ENCODE measurements around the gene ADNP2. TPM values are rescaled to one million over a fixed set of nuclear protein-coding genes. Genes with fewer than 3 reads are reported as not detected.

The ADNP2 gene
- total and polyA plus RNA-seq, 2 experiments from 2014 or later, result 19.3 to 66.4 TPM

- peaks cover 3% of the 10 kb centered on the region; the same call in 2 of the 3 replicates for H3K4me1 Mint-ChIP-seq
- no peak for ATAC-seq
- H3K9me2 ChIP-seq (ENCODE audit: insufficient read depth), result no peaks in the 10 kb centered on the region
- no peak overlapping the region for H3K27ac ChIP-seq (ENCODE audit: low read depth)
- H3K27me3 Mint-ChIP-seq (ENCODE audit: insufficient read depth, low read depth, poor library complexity), result peaks cover 8% of the 10 kb centered on the region
- no peaks in the 10 kb centered on the region for H3K36me3 Mint-ChIP-seq (ENCODE audit: low read depth)
- TF ChIP-seq, protein P1, sequence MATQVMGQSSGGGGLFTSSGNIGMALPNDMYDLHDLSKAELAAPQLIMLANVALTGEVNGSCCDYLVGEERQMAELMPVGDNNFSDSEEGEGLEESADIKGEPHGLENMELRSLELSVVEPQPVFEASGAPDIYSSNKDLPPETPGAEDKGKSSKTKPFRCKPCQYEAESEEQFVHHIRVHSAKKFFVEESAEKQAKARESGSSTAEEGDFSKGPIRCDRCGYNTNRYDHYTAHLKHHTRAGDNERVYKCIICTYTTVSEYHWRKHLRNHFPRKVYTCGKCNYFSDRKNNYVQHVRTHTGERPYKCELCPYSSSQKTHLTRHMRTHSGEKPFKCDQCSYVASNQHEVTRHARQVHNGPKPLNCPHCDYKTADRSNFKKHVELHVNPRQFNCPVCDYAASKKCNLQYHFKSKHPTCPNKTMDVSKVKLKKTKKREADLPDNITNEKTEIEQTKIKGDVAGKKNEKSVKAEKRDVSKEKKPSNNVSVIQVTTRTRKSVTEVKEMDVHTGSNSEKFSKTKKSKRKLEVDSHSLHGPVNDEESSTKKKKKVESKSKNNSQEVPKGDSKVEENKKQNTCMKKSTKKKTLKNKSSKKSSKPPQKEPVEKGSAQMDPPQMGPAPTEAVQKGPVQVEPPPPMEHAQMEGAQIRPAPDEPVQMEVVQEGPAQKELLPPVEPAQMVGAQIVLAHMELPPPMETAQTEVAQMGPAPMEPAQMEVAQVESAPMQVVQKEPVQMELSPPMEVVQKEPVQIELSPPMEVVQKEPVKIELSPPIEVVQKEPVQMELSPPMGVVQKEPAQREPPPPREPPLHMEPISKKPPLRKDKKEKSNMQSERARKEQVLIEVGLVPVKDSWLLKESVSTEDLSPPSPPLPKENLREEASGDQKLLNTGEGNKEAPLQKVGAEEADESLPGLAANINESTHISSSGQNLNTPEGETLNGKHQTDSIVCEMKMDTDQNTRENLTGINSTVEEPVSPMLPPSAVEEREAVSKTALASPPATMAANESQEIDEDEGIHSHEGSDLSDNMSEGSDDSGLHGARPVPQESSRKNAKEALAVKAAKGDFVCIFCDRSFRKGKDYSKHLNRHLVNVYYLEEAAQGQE (IDR thresholded peaks at IDR 0.05; ENCODE audit: unreplicated experiment), result no peak
- TF ChIP-seq EZH2phosphoT487 (IDR thresholded peaks at IDR 0.05; ENCODE audit: unreplicated experiment), result no peak
- no peak for TF ChIP-seq ZNF114 (CRISPR knock-in tag; IDR thresholded peaks at IDR 0.05)
- TF ChIP-seq NANOG (IDR thresholded peaks at IDR 0.05; ENCODE audit: borderline replicate concordance), result no peak
- TF ChIP-seq EZH2 (IDR thresholded peaks at IDR 0.05; ENCODE audit: low read depth, unreplicated experiment), result no peak
- no peak for TF ChIP-seq STAT1 (IDR thresholded peaks at IDR 0.05; ENCODE audit: unreplicated experiment)
- no peak for TF ChIP-seq CREB1 (CRISPR knock-in tag; IDR thresholded peaks at IDR 0.05; ENCODE audit: low read depth)
- TF ChIP-seq JUNB (IDR thresholded peaks at IDR 0.05; ENCODE audit: unreplicated experiment), result no peak
- no peak overlapping the region for H3K4me3 Mint-ChIP-seq
- H3K9me3 Mint-ChIP-seq, result no peaks in the 10 kb centered on the region
- H3K4me2 ChIP-seq, result no peak overlapping the region
- no peaks in the 10 kb centered on the region for H3K4me1 ChIP-seq (ENCODE audit: insufficient read depth)
- no peaks in the 10 kb centered on the region for H3K27me3 ChIP-seq (ENCODE audit: insufficient read depth)
- DNase-seq (ENCODE audit: low spot score), result no peak
- no peaks in the 10 kb centered on the region for H3K36me3 ChIP-seq (ENCODE audit: insufficient read depth)
- H3K79me2 ChIP-seq (replicated peaks; ENCODE audit: insufficient read depth), result no peaks in the 10 kb centered on the region
- H4K20me1 ChIP-seq (replicated peaks; ENCODE audit: insufficient read depth), result no peaks in the 10 kb centered on the region
- no peaks in the 10 kb centered on the region for H3F3A ChIP-seq (replicated peaks; ENCODE audit: low read depth)
- H3K4me3 ChIP-seq, result no peak overlapping the region
- no peak overlapping the region for H2AFZ ChIP-seq
- no peak overlapping the region for H3K27ac Mint-ChIP-seq
Observed at GRCh38 chr18:80172056-80172455, 63.0 kb downstream of the ADNP2 start.

- no peak overlapping the region for H3K4me2 ChIP-seq
- H2AFZ ChIP-seq, result no peak overlapping the region
- no peak overlapping the region for H3K4me3 ChIP-seq
- Mint-ChIP-seq H3K4me1 (peaks cover 3% of the 10 kb centered on the region; the same call in 2 of the 3 replicates), H3K27me3 (ENCODE audit: insufficient read depth, low read depth, poor library complexity) (peaks cover 8% of the 10 kb centered on the region), H3K4me3 (no peak overlapping the region), H3K27ac (no peak overlapping the region), H3K36me3 (ENCODE audit: low read depth) (no peaks in the 10 kb centered on the region), H3K9me3 (no peaks in the 10 kb centered on the region)
- ATAC-seq (no peak), DNase-seq (ENCODE audit: low spot score) (no peak)
- H3K36me3 ChIP-seq (ENCODE audit: insufficient read depth), result no peaks in the 10 kb centered on the region
- no peaks in the 10 kb centered on the region for H3F3A ChIP-seq (replicated peaks; ENCODE audit: low read depth)
- H3K79me2 ChIP-seq (replicated peaks; ENCODE audit: insufficient read depth), result no peaks in the 10 kb centered on the region
- H3K4me1 ChIP-seq (ENCODE audit: insufficient read depth), result no peaks in the 10 kb centered on the region
- no peaks in the 10 kb centered on the region for H3K27me3 ChIP-seq (ENCODE audit: insufficient read depth)
- no peaks in the 10 kb centered on the region for H3K9me2 ChIP-seq (ENCODE audit: insufficient read depth)
- H3K27ac ChIP-seq (ENCODE audit: low read depth), result no peak overlapping the region
- H4K20me1 ChIP-seq (replicated peaks; ENCODE audit: insufficient read depth), result no peaks in the 10 kb centered on the region
- no peak for TF ChIP-seq NANOG (IDR thresholded peaks at IDR 0.05; ENCODE audit: borderline replicate concordance)
- no peak for TF ChIP-seq JUNB (IDR thresholded peaks at IDR 0.05; ENCODE audit: unreplicated experiment)
- TF ChIP-seq CREB1 (CRISPR knock-in tag; IDR thresholded peaks at IDR 0.05; ENCODE audit: low read depth), result no peak
- TF ChIP-seq ETS1 (IDR thresholded peaks at IDR 0.05), result no peak
- TF ChIP-seq ZNF114 (CRISPR knock-in tag; IDR thresholded peaks at IDR 0.05), result no peak
- no peak for TF ChIP-seq ZNF462 (CRISPR knock-in tag; IDR thresholded peaks at IDR 0.05)
- TF ChIP-seq EZH2phosphoT487 (IDR thresholded peaks at IDR 0.05; ENCODE audit: unreplicated experiment), result no peak
- no peak for TF ChIP-seq ZNF331 (CRISPR knock-in tag; IDR thresholded peaks at IDR 0.05; ENCODE audit: low read depth)
Observed at GRCh38 chr18:80173060-80173459, 64.0 kb downstream of the ADNP2 start.

Measured in GM23338 (cell line).